Parathyroid adenoma (tissue), 2 donors: ENCODE measurements around the gene NRP2.

Experiments used
- H2AFZ ChIP-seq: fragments of 300-600 bp; sonication (generic); one replicate; pipeline ENCODE4 v1.7.0; 2017; ENCODE audit warnings: antibody characterized with exemption, mild to moderate bottlenecking
- H3K27ac ChIP-seq: fragments of 300-600 bp; sonication (generic); one replicate; pipeline ENCODE4 v1.7.0; 2017
- H3K27me3 ChIP-seq: fragments of 300-600 bp; sonication (generic); one replicate; pipeline ENCODE4 v1.7.0; 2017; ENCODE audit warnings: low read length; ENCODE audit not compliant: control insufficient read depth, insufficient read depth
- H3K36me3 ChIP-seq: fragments of 300-600 bp; sonication (generic); one replicate; pipeline ENCODE4 v1.7.0; 2017; ENCODE audit warnings: low read length; ENCODE audit not compliant: control insufficient read depth, insufficient read depth
- H3K4me1 ChIP-seq: fragments of 300-600 bp; sonication (generic); one replicate; pipeline ENCODE4 v1.7.0; 2017; ENCODE audit warnings: control low read depth
- H3K4me2 ChIP-seq: fragments of 300-600 bp; sonication (generic); one replicate; pipeline ENCODE4 v1.7.0; 2017; ENCODE audit warnings: low read length
- H3K4me3 ChIP-seq: fragments of 300-600 bp; sonication (generic); one replicate; pipeline ENCODE4 v1.7.0; 2017; ENCODE audit warnings: low read depth, low read length
- H3K79me2 ChIP-seq: fragments of 300-600 bp; sonication (generic); one replicate; pipeline ENCODE4 v1.7.0; 2017; ENCODE audit warnings: control low read depth
- H3K9ac ChIP-seq: fragments of 300-600 bp; sonication (generic); one replicate; pipeline ENCODE4 v1.7.0; 2017; ENCODE audit warnings: mild to moderate bottlenecking
- H3K9me3 ChIP-seq: fragments of 300-600 bp; sonication (generic); one replicate; pipeline ENCODE4 v1.7.0; 2017; ENCODE audit warnings: low read length; ENCODE audit not compliant: control insufficient read depth
- TF ChIP-seq, protein P1 (sequence below): fragments of 300-600 bp; sonication (generic); IDR thresholded peaks from one replicate; pipeline ENCODE4 v1.7.0; 2017; ENCODE audit warnings: antibody characterized with exemption, mild to moderate bottlenecking
- donor health status: primary hyperparathyroidism.

Gene NRP2

GRCh38 chr2:205708231-205708631 is 25.9 kb downstream of the NRP2 start:
- TF ChIP-seq, protein P1, sequence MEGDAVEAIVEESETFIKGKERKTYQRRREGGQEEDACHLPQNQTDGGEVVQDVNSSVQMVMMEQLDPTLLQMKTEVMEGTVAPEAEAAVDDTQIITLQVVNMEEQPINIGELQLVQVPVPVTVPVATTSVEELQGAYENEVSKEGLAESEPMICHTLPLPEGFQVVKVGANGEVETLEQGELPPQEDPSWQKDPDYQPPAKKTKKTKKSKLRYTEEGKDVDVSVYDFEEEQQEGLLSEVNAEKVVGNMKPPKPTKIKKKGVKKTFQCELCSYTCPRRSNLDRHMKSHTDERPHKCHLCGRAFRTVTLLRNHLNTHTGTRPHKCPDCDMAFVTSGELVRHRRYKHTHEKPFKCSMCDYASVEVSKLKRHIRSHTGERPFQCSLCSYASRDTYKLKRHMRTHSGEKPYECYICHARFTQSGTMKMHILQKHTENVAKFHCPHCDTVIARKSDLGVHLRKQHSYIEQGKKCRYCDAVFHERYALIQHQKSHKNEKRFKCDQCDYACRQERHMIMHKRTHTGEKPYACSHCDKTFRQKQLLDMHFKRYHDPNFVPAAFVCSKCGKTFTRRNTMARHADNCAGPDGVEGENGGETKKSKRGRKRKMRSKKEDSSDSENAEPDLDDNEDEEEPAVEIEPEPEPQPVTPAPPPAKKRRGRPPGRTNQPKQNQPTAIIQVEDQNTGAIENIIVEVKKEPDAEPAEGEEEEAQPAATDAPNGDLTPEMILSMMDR, result no peak
- no peak overlapping the region for H3K9ac ChIP-seq
- H3K79me2 ChIP-seq, result no peaks in the 10 kb centered on the region
- H3K4me3 ChIP-seq, result no peak overlapping the region
- no peak overlapping the region for H2AFZ ChIP-seq
- H3K4me2 ChIP-seq, result no peak overlapping the region
- H3K4me1 ChIP-seq, result peaks cover 2% of the 10 kb centered on the region
- no peaks in the 10 kb centered on the region for H3K27me3 ChIP-seq
- H3K36me3 ChIP-seq, result no peaks in the 10 kb centered on the region
- H3K27ac ChIP-seq, result no peak overlapping the region
- H3K9me3 ChIP-seq, result no peaks in the 10 kb centered on the region

DNA sequence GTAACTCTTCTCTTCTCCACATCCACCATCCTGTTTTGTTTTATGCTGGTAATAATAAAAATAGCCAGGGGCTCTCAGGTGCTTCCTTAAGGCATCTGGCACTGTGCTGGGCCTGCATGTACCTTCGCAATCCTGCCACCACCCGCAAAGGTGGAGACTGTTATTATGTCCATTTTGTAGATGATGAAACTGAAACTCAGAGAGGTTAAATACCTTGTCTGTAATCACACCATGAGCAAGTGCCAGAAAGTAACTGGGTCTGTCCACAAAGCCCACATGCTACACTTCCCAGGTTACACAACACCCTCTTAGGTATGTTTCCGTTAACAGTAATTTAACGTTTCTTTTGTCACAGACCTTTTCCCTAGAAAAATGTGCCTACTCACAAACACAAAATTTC is 27.0 kb downstream of the NRP2 start:
- no peaks in the 10 kb centered on the region for H3K36me3 ChIP-seq
- H3K27ac ChIP-seq, result no peak overlapping the region
- no peak overlapping the region for H3K4me3 ChIP-seq
- H3K27me3 ChIP-seq, result no peaks in the 10 kb centered on the region
- H3K4me1 ChIP-seq, result no peaks in the 10 kb centered on the region
- no peak overlapping the region for H2AFZ ChIP-seq
- TF ChIP-seq, protein P1, result no peak
- H3K9ac ChIP-seq, result no peak overlapping the region
- H3K4me2 ChIP-seq, result no peak overlapping the region
- H3K79me2 ChIP-seq, result no peaks in the 10 kb centered on the region
- no peaks in the 10 kb centered on the region for H3K9me3 ChIP-seq

DNA sequence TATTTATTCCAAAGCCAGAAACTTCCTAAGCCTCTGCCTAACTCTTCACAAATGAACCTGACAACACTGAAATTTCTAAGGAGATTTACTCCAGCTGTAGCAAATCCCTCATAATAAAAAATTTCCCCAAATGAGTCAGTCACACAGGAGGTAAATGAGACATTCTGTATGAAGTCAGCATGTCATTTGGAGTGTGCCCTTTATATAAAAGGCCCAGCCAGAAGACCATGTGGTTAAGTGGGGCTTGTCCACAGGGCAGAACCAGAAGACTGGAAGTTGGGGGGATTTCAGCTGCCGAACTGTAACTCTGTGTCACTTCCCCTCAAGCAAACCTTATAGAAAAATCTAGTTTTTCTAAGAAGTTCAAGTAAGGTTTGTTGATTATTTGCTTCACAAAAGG is 30.2 kb downstream of the NRP2 start:
- Histone ChIP-seq H3K4me1 (no peaks in the 10 kb centered on the region), H3K4me3 (no peak overlapping the region), H2AFZ (no peak overlapping the region), H3K27me3 (no peaks in the 10 kb centered on the region), H3K79me2 (no peaks in the 10 kb centered on the region), H3K9me3 (no peaks in the 10 kb centered on the region), H3K4me2 (no peak overlapping the region), H3K27ac (no peak overlapping the region), H3K36me3 (no peaks in the 10 kb centered on the region), H3K9ac (no peak overlapping the region)
- TF ChIP-seq, protein P1, result no peak

- Histone ChIP-seq H3K4me1 (no peaks in the 10 kb centered on the region), H3K27ac (no peak overlapping the region), H3K4me3 (no peak overlapping the region), H3K9ac (no peak overlapping the region), H3K79me2 (no peaks in the 10 kb centered on the region), H3K4me2 (no peak overlapping the region), H3K9me3 (no peaks in the 10 kb centered on the region), H2AFZ (no peak overlapping the region), H3K36me3 (no peaks in the 10 kb centered on the region), H3K27me3 (no peaks in the 10 kb centered on the region)
- TF ChIP-seq, protein P1, result no peak
These were observed 30.8 kb downstream of the NRP2 start for GRCh38 chr2:205713086-205713485.

DNA sequence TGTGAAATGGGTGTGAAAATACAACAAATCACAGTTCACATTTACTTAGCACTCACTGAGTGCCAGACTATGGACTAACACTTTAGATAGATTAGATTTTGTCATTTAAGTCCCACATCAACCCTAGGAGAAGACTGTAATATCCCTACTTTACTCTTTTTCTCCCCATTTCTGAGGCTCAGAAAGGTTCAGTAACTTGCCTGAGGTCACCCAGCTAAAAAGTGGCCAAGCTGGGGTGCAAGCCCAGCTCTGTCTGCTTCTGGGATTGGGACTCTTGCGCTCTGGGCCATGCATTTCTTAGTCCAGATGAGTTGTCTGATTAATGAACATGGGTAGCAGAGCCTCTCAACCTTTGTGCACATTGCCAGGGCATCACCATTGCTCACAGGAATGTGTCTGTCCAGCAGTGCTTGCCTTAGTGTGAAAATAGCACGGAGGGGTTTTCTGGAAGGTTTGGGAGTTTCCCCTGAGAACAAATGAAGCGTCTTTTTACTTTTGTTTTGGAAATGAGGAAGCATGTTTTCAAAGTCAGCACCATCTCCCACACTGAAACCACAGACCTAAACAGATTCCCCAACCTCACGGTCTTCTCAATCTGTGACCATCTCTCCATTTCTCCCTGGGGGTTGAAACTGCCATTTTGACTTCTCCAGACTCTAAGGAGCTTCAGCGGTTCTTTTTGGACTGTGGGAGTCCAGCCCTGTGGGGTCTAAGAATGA is 31.9 kb downstream of the NRP2 start:
- no peak overlapping the region for H3K4me3 ChIP-seq
- no peak overlapping the region for H3K27ac ChIP-seq
- no peaks in the 10 kb centered on the region for H3K79me2 ChIP-seq
- H3K4me2 ChIP-seq, result no peak overlapping the region
- no peaks in the 10 kb centered on the region for H3K36me3 ChIP-seq
- no peaks in the 10 kb centered on the region for H3K9me3 ChIP-seq
- H3K27me3 ChIP-seq, result no peaks in the 10 kb centered on the region
- TF ChIP-seq, protein P1, result no peak
- H3K4me1 ChIP-seq, result no peaks in the 10 kb centered on the region
- H3K9ac ChIP-seq, result no peak overlapping the region
- H2AFZ ChIP-seq, result no peak overlapping the region
